ENCODE measurements around the gene LIN7B.
"Not testable (repeated sequence)": the region's sequence is repeated elsewhere in the genome, so short reads cannot be mapped to it uniquely, and the experiment has no call there.

Gene LIN7B

DNA sequence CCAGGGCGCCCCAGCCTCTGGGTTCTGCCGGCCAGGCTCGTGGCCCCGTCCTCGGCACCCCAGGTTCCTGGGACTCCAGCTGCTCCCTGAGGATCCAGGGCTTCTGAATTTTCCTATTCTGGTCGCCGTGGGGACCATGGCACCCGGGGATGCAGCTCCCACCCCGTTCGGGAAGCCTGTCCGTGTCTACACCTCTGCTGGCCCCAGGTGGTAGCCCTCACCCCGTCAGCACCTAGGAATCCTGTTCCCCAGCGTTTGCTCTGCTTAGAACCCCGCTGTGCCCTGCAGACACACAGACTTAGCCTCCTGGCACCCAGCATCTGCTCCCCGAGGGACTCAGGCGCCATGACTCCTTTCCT, 6.1 kb downstream of the LIN7B start:
- peaks cover 3% of the 10 kb centered on the region; the same call in 1 of the 2 replicates for H3K36me3 ChIP-seq (ENCODE audit: control insufficient read depth, insufficient read depth, low read length)
- no peak overlapping the region for H3K27ac ChIP-seq (ENCODE audit: low read length)
- H3K27me3 ChIP-seq (ENCODE audit: control insufficient read depth, insufficient read depth, low read length), result peaks cover 9% of the 10 kb centered on the region
- no CpG with 5 or more reads among the region's 16 CpGs for WGBS (ENCODE audit: insufficient coverage, insufficient read length)
- DNase-seq (ENCODE audit: low read depth, low spot score), result no peak
- H3K4me3 ChIP-seq (ENCODE audit: low read length), result no peak overlapping the region
- peaks cover 2% of the 10 kb centered on the region; the same call in 1 of the 2 replicates for H3K4me1 ChIP-seq (ENCODE audit: control insufficient read depth, insufficient read depth, low read length)
- no peaks in the 10 kb centered on the region for H3K9me3 ChIP-seq (ENCODE audit: control insufficient read depth, insufficient read depth, low read length)

DNA sequence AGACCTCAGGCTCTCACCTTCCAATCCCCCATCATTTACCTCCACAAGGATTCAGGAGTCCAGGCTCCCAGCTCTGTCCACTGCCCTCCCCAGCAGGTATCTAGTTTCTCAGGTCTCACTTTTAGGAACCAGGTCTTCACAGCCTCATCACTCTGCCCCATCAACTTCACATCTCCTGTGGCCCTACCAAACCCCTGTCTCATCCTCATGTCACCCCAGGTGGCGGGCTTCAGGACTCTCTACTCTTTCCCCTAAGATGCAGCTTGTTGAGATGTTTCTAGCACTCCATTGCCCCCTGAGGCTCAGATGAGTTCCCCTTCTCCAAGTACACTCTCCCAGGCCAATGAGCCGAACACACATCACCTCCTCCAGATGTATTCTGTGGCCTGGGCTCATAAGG, 6.7 kb downstream of the LIN7B start:
- Histone ChIP-seq H3K4me3 (ENCODE audit: low read length) (no peak overlapping the region), H3K27ac (ENCODE audit: low read length) (no peak overlapping the region), H3K36me3 (ENCODE audit: control insufficient read depth, insufficient read depth, low read length) (peaks cover 3% of the 10 kb centered on the region; the same call in 1 of the 2 replicates), H3K4me1 (ENCODE audit: control insufficient read depth, insufficient read depth, low read length) (peaks cover 2% of the 10 kb centered on the region; the same call in 1 of the 2 replicates), H3K27me3 (ENCODE audit: control insufficient read depth, insufficient read depth, low read length) (peaks cover 9% of the 10 kb centered on the region), H3K9me3 (ENCODE audit: control insufficient read depth, insufficient read depth, low read length) (no peaks in the 10 kb centered on the region)
- no CpG with 5 or more reads among the region's 2 CpGs for WGBS (ENCODE audit: insufficient coverage, insufficient read length)
- DNase-seq (ENCODE audit: low read depth, low spot score), result no peak

DNA sequence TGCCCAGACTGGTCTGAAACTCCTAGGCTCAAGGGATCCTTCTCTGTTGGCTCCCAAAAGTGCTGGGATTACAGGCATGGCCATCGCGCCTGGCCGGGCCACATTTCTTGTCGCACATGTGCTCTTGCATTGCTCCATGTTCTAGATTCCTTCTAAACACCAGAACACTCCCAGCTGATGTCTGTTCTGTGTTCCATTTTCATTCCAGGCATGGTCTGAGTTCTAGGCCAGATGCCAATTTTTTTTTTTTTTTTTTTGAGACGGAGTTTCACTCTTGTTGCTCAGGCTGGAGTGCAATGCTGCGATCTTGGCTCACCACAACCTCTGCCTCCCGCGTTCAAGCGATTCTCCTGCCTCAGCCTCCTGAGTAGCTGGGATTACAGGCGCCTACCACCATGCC, 7.7 kb downstream of the LIN7B start:
- H3K36me3 ChIP-seq (ENCODE audit: control insufficient read depth, insufficient read depth, low read length); H3K27ac ChIP-seq (ENCODE audit: low read length); DNase-seq (ENCODE audit: low read depth, low spot score); H3K27me3 ChIP-seq (ENCODE audit: control insufficient read depth, insufficient read depth, low read length); H3K4me1 ChIP-seq (ENCODE audit: control insufficient read depth, insufficient read depth, low read length); H3K9me3 ChIP-seq (ENCODE audit: control insufficient read depth, insufficient read depth, low read length); H3K4me3 ChIP-seq (ENCODE audit: low read length): not testable (repeated sequence)
- no CpG with 5 or more reads among the region's 10 CpGs for WGBS (ENCODE audit: insufficient coverage, insufficient read length)

DNA sequence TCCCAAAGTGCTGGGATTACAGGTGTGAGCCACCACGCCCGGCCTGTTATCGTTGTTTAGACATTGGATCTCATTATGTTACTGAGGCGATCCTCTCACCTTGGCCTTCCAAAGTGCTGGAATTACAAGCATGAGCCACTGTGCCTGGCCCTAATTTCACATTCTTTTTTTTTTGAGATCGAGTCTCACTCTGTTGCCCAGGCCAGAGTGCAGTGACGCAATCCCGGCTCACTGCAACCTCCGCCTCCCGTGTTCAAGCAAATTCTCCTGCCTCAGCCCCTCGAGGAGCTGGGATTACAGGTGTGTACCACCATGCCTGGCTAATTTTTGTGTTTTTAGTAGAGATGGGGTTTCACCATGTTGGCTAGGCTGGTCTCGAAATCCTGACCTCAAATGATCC, 9.1 kb downstream of the LIN7B start:
- H3K27me3 ChIP-seq (ENCODE audit: control insufficient read depth, insufficient read depth, low read length); H3K9me3 ChIP-seq (ENCODE audit: control insufficient read depth, insufficient read depth, low read length); H3K4me1 ChIP-seq (ENCODE audit: control insufficient read depth, insufficient read depth, low read length); H3K27ac ChIP-seq (ENCODE audit: low read length); H3K4me3 ChIP-seq (ENCODE audit: low read length); H3K36me3 ChIP-seq (ENCODE audit: control insufficient read depth, insufficient read depth, low read length); DNase-seq (ENCODE audit: low read depth, low spot score): not testable (repeated sequence)
- WGBS (ENCODE audit: insufficient coverage, insufficient read length), result no CpG with 5 or more reads among the region's 11 CpGs

DNA sequence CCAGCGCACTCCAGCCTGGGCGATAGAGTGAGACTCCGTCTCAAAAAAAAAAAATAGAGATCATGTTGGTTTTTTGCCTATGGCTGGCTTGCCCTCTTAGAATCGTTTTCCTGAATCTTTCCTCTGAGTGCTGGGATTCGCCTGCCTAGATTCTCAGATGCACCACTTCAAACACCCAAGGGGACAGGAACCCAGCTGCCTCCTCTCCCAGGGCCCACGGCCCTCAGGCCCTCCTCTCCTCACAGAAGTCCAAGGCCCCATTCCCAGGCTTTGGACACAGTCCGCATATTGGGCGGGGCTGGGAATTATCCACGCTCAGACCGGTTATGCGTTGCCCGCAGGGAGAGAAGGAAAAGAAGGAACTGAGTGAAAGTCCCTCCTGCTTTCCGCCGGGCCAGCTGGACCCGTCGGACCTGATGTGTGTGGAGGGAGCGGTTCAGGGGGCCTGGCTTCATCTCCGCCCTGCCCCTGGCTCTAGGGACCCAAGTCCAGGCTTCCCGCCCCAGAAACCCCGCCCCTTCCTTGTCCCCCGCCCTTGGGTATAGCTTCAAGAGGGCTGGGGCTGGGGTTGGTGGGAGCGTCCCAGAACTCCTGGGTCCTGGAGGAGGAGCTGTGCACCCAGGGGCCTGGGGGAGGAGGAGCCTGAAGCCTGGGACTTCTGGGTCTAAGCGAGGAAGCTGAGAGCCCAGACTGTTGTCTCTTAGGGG, 11.0 kb downstream of the LIN7B start:
- peak overlapping the region; percentile 2; the same call in 1 of the 2 replicates for H3K4me3 ChIP-seq (ENCODE audit: low read length)
- WGBS (ENCODE audit: insufficient coverage, insufficient read length), result no CpG with 5 or more reads among the region's 23 CpGs

DNA sequence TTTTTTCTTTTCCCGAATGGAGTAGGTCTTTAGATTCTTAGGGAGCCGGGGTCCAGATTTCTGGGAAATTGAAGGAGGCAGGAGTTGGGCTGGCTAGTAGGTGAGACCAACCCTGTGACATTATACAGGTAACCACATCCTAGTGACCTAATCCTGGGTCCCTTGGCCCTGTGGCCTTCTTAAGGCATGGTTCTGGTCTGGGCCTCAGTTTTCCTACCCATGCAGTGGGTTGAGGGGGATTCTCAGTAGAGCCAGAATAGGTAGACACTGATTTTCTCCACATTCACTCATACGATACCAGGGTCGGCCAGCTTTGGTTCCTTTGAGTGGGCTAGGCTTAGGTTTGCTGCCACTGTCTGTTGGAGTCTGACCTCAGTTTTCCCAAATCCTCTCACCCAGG, 12.4 kb downstream of the LIN7B start:
- no peak for DNase-seq (ENCODE audit: low read depth, low spot score)
- H3K27ac ChIP-seq (ENCODE audit: low read length), result no peak overlapping the region
- H3K4me3 ChIP-seq (ENCODE audit: low read length), result no peak overlapping the region
- H3K27me3 ChIP-seq (ENCODE audit: control insufficient read depth, insufficient read depth, low read length), result no peaks in the 10 kb centered on the region
- no peaks in the 10 kb centered on the region for H3K36me3 ChIP-seq (ENCODE audit: control insufficient read depth, insufficient read depth, low read length)
- H3K4me1 ChIP-seq (ENCODE audit: control insufficient read depth, insufficient read depth, low read length), result peaks cover 5% of the 10 kb centered on the region
- WGBS (ENCODE audit: insufficient coverage, insufficient read length), result no CpG with 5 or more reads among the region's 4 CpGs
- H3K9me3 ChIP-seq (ENCODE audit: control insufficient read depth, insufficient read depth, low read length), result no peaks in the 10 kb centered on the region

More for the DNA sequence above, 11.0 kb downstream of the LIN7B start:
- no peaks in the 10 kb centered on the region for H3K36me3 ChIP-seq (ENCODE audit: control insufficient read depth, insufficient read depth, low read length)
- peaks cover 9% of the 10 kb centered on the region for H3K27me3 ChIP-seq (ENCODE audit: control insufficient read depth, insufficient read depth, low read length)
- no peaks in the 10 kb centered on the region for H3K9me3 ChIP-seq (ENCODE audit: control insufficient read depth, insufficient read depth, low read length)
- H3K4me1 ChIP-seq (ENCODE audit: control insufficient read depth, insufficient read depth, low read length), result peaks cover 5% of the 10 kb centered on the region
- H3K27ac ChIP-seq (ENCODE audit: low read length), result no peak overlapping the region
- no peak for DNase-seq (ENCODE audit: low read depth, low spot score)

DNA sequence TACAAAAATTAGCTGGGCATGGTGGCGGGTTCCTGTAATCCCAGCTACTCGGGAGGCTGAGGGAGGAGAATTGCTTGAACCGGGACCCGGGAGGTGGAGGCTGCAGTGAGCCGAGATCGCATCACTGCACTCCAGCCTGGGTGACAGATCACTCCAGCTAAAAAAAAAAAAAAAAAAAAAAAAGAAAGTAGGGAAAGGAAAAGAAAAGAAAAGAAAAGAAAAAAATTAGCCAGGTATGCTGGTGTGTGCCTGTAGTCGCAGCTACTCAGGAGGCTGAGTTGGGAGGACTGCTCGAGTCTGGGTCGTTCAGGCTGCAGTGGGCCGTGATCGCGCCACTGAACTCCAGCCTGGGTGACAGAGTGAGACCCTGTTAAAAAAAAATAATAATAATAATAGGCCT, 13.1 kb downstream of the LIN7B start:
- not testable (repeated sequence) for H3K27ac ChIP-seq (ENCODE audit: low read length); H3K4me3 ChIP-seq (ENCODE audit: low read length)
- no CpG with 5 or more reads among the region's 12 CpGs for WGBS (ENCODE audit: insufficient coverage, insufficient read length)

DNA sequence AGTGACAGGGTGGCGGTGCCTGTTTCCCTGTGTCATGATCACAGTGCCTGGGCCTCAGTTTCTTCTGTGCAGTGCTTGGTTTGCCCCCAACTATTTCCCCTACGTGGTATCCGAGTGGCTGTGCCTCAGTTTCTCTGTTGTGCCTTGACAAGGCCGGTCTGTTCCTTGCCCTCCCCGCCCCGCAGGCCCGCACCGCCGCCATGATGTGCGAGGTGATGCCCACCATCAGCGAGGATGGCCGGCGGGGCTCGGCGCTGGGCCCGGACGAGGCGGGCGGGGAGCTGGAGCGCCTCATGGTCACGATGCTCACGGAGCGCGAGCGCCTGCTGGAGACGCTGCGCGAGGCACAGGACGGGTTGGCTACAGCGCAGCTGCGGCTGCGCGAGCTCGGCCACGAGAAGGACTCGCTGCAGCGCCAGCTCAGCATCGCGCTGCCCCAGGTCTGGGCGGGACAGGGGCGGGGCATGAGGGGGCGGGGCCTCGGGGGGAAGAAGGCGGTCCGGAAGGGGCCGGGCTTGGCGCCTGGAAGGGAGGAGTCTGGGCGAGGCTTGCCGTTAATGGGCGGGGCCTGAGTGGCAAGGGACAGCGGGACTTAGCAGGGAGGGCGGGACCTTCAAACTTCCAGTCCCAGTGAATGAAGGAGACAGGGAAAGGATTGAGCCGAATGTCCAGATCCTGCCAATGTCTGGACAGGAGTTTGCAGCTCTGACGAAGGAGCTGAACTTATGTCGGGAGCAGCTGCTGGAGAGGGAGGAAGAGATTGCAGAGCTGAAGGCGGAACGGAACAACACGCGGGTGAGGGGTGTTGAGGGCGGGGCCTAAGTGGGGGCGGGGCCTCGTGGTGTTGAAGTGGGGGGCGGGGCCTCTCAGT, 13.7 kb downstream of the LIN7B start:
- Histone ChIP-seq H3K27ac (ENCODE audit: low read length) (no peak overlapping the region), H3K4me3 (ENCODE audit: low read length) (peak overlapping the region; percentile 48; the same call in 1 of the 2 replicates), H3K4me1 (ENCODE audit: control insufficient read depth, insufficient read depth, low read length) (peaks cover 5% of the 10 kb centered on the region), H3K36me3 (ENCODE audit: control insufficient read depth, insufficient read depth, low read length) (no peaks in the 10 kb centered on the region), H3K9me3 (ENCODE audit: control insufficient read depth, insufficient read depth, low read length) (no peaks in the 10 kb centered on the region), H3K27me3 (ENCODE audit: control insufficient read depth, insufficient read depth, low read length) (no peaks in the 10 kb centered on the region)
- WGBS (ENCODE audit: insufficient coverage, insufficient read length), result no CpG with 5 or more reads among the region's 63 CpGs
- DNase-seq (ENCODE audit: low read depth, low spot score), result no peak

More for the DNA sequence above, 13.1 kb downstream of the LIN7B start:
- not testable (repeated sequence) for DNase-seq (ENCODE audit: low read depth, low spot score); H3K36me3 ChIP-seq (ENCODE audit: control insufficient read depth, insufficient read depth, low read length); H3K27me3 ChIP-seq (ENCODE audit: control insufficient read depth, insufficient read depth, low read length); H3K4me1 ChIP-seq (ENCODE audit: control insufficient read depth, insufficient read depth, low read length); H3K9me3 ChIP-seq (ENCODE audit: control insufficient read depth, insufficient read depth, low read length)

DNA sequence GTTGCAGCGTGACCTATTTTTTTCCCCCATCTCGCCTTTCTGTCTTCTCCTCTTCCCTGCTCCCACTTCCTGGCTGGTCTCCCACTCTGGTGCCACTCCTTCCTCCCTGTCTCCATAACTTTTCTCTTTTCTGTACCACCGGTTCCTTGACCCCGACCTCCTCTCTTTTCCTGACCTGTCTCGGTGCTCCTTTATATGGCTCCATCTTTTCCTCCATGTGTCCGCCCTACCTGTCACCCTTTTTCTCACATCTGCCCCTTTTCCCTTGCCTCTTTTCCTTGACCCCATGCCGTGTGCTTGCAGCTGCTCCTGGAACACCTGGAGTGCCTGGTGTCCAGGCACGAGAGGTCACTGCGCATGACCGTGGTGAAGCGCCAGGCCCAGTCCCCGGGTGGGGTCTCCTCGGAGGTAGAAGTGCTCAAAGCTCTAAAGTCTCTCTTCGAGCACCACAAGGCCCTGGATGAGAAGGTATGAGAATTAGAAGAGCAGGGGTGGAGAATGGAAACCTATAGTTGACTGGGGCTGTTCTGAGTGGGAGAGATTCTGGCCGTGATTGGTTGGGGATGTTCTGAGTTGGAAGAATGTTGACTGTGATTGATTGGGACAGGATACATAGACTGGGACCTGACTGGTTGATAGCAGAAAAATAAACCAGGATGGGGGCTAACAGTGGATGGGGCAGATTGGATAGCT, 14.5 kb downstream of the LIN7B start:
- H3K27ac ChIP-seq (ENCODE audit: low read length), result no peak overlapping the region
- no CpG with 5 or more reads among the region's 15 CpGs for WGBS (ENCODE audit: insufficient coverage, insufficient read length)
- H3K36me3 ChIP-seq (ENCODE audit: control insufficient read depth, insufficient read depth, low read length), result no peaks in the 10 kb centered on the region
- DNase-seq (ENCODE audit: low read depth, low spot score), result no peak
- H3K27me3 ChIP-seq (ENCODE audit: control insufficient read depth, insufficient read depth, low read length), result no peaks in the 10 kb centered on the region
- H3K9me3 ChIP-seq (ENCODE audit: control insufficient read depth, insufficient read depth, low read length), result no peaks in the 10 kb centered on the region
- H3K4me1 ChIP-seq (ENCODE audit: control insufficient read depth, insufficient read depth, low read length), result peaks cover 5% of the 10 kb centered on the region
- peak overlapping the region; percentile 10; the same call in 1 of the 2 replicates for H3K4me3 ChIP-seq (ENCODE audit: low read length)

DNA sequence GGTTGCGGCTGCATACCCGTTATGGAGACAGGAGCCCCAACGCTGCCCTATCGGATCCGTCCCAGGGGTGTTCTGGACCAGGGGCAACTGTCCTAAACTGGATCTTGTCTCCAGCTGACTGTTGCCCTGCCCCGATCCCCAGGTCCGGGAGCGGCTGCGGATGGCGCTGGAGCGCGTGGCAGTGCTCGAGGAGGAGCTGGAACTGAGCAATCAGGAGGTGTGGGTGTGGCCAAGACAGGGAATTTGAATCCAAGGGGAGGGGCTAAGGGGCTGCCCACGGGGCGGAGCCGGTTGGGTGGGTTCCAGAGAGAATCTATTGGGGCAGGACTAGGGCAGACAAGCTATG, 15.0 kb downstream of the LIN7B start:
- no CpG with 5 or more reads among the region's 16 CpGs for WGBS (ENCODE audit: insufficient coverage, insufficient read length)
- H3K27me3 ChIP-seq (ENCODE audit: control insufficient read depth, insufficient read depth, low read length), result no peaks in the 10 kb centered on the region
- no peak for DNase-seq (ENCODE audit: low read depth, low spot score)
- H3K4me3 ChIP-seq (ENCODE audit: low read length), result no peak overlapping the region
- peaks cover 5% of the 10 kb centered on the region for H3K4me1 ChIP-seq (ENCODE audit: control insufficient read depth, insufficient read depth, low read length)
- no peaks in the 10 kb centered on the region for H3K36me3 ChIP-seq (ENCODE audit: control insufficient read depth, insufficient read depth, low read length)
- H3K9me3 ChIP-seq (ENCODE audit: control insufficient read depth, insufficient read depth, low read length), result no peaks in the 10 kb centered on the region
- no peak overlapping the region for H3K27ac ChIP-seq (ENCODE audit: low read length)

All from iPS DF 6.9 (cell line).